HG03565 (cell line): ENCODE data around the gene PARL.

ENCODE experiments used
- ATAC-seq: cut with Tn5 transposase; IDR thresholded peaks from one replicate; pipeline ENCODE4 v1.9.1; 2021; ENCODE audit warnings: mild to moderate bottlenecking, moderate library complexity; ENCODE audit not compliant: unreplicated experiment

The PARL gene

GRCh38 chr3:183818706-183819624 is 65.7 kb downstream of the PARL start:
- no peak for ATAC-seq

- no peak for ATAC-seq
Observed at GRCh38 chr3:183818041-183818620, 66.5 kb downstream of the PARL start.

GRCh38 chr3:183817639-183818038 is 67.0 kb downstream of the PARL start:
- ATAC-seq = no peak

- ATAC-seq = no peak
Observed at GRCh38 chr3:183816681-183817510, 67.8 kb downstream of the PARL start.

GRCh38 chr3:183815951-183816475 is 68.7 kb downstream of the PARL start:
- no peak for ATAC-seq

- ATAC-seq = no peak
Observed at GRCh38 chr3:183815563-183815940, 69.1 kb downstream of the PARL start.

- ATAC-seq = no peak
Observed at GRCh38 chr3:183814240-183814639, 70.4 kb downstream of the PARL start.

- ATAC-seq = no peak
Observed at GRCh38 chr3:183812761-183813445, 71.8 kb downstream of the PARL start.

GRCh38 chr3:183811638-183812037 is 73.0 kb downstream of the PARL start:
- ATAC-seq = no peak

GRCh38 chr3:183810643-183811594 is 73.8 kb downstream of the PARL start:
- no peak for ATAC-seq

GRCh38 chr3:183809270-183809669 is 75.4 kb downstream of the PARL start:
- no peak for ATAC-seq

- no peak for ATAC-seq
Observed at GRCh38 chr3:183808355-183808754, 76.3 kb downstream of the PARL start.

- ATAC-seq = no peak
Observed at GRCh38 chr3:183807881-183808280, 76.8 kb downstream of the PARL start.

GRCh38 chr3:183807209-183807728 is 77.4 kb downstream of the PARL start:
- no peak for ATAC-seq

- no peak for ATAC-seq
Observed at GRCh38 chr3:183802989-183803388, 81.7 kb downstream of the PARL start.

- ATAC-seq = no peak
Observed at GRCh38 chr3:183801601-183802000, 83.1 kb downstream of the PARL start.

- ATAC-seq = no peak
Observed at GRCh38 chr3:183800243-183800863, 84.3 kb downstream of the PARL start.

- ATAC-seq = no peak
Observed at GRCh38 chr3:183799461-183799860, 85.2 kb downstream of the PARL start.

- ATAC-seq = no peak
Observed at GRCh38 chr3:183797996-183798395, 86.7 kb downstream of the PARL start.
